IPS DF 4.7 (cell line): ENCODE results near the gene RAC3.

Source experiments
- DNase-seq: peaks from one replicate; pipeline ENCODE4 v3.0.0-alpha.2; 2013; ENCODE audit warnings: low spot score; ENCODE audit errors: extremely low read depth

RAC3 gene

GRCh38 chr17:81998691-81999438, 32.6 kb upstream of the RAC3 start:
- no peak for DNase-seq

GRCh38 chr17:81999587-81999975, 31.9 kb upstream of the RAC3 start:
- no peak for DNase-seq

GRCh38 chr17:81999976-82000802, 31.3 kb upstream of the RAC3 start:
- no peak for DNase-seq

GRCh38 chr17:82000803-82001570, 30.5 kb upstream of the RAC3 start:
- DNase-seq = no peak

- no peak for DNase-seq
Observed at GRCh38 chr17:82001571-82002056, 29.9 kb upstream of the RAC3 start.

- DNase-seq = no peak
Observed at GRCh38 chr17:82003411-82004381, 27.8 kb upstream of the RAC3 start.

GRCh38 chr17:82004517-82005455, 26.7 kb upstream of the RAC3 start:
- no peak for DNase-seq

- DNase-seq = no peak
Observed at GRCh38 chr17:82005701-82006348, 25.7 kb upstream of the RAC3 start.

- no peak for DNase-seq
Observed at GRCh38 chr17:82006468-82007227, 24.8 kb upstream of the RAC3 start.

GRCh38 chr17:82007228-82007494, 24.3 kb upstream of the RAC3 start:
- no peak for DNase-seq

GRCh38 chr17:82007495-82008257, 23.8 kb upstream of the RAC3 start:
- DNase-seq = no peak

GRCh38 chr17:82008258-82008940, 23.1 kb upstream of the RAC3 start:
- no peak for DNase-seq

- DNase-seq = no peak
Observed at GRCh38 chr17:82008941-82009405, 22.5 kb upstream of the RAC3 start.

- no peak for DNase-seq
Observed at GRCh38 chr17:82009413-82009812, 22.1 kb upstream of the RAC3 start.

- DNase-seq = no peak
Observed at GRCh38 chr17:82010575-82011525, 20.6 kb upstream of the RAC3 start.

GRCh38 chr17:82011617-82012187, 19.8 kb upstream of the RAC3 start:
- DNase-seq = no peak
